A549 (cell line): Measurements from ENCODE around the gene CUZD1.

Experiments used
- CHD2 ChIP-seq: fragments of 150-350 bp; IDR thresholded peaks from 2 replicates; pipeline ENCODE4 v1.6.1; 2014; ENCODE audit warnings: low read length; ENCODE audit not compliant: partially characterized antibody
- CHD4 ChIP-seq: fragments of 200-600 bp; sonication (generic); IDR thresholded peaks from 2 replicates; pipeline ENCODE4 v1.6.1; 2016; ENCODE audit warnings: antibody characterized with exemption, mild to moderate bottlenecking, borderline replicate concordance
- CTCF ChIP-seq: fragments of >200 bp; sonication (Bioruptor Twin); formaldehyde crosslinking; IDR thresholded peaks from 3 replicates; pipeline ENCODE4 v1.5.1; 2016
- EP300 ChIP-seq, 2 experiments: fragments of >200 bp; sonication (Bioruptor Twin); formaldehyde crosslinking; IDR thresholded peaks; 2 replicates in 1 of 2; 3 replicates in 1 of 2; pipeline ENCODE4 v1.6.1; 2016 to 2017
- NR3C1 ChIP-seq: fragments of >200 bp; sonication (Bioruptor Twin); formaldehyde crosslinking; IDR thresholded peaks from 3 replicates; pipeline ENCODE4 v1.6.1; 2017
- POLR2A ChIP-seq: IDR thresholded peaks from 2 replicates; pipeline ENCODE4 v1.6.1; 2012; ENCODE audit warnings: mild to moderate bottlenecking, low read length
- TF ChIP-seq, protein P1 (sequence below): fragments of >200 bp; sonication (Bioruptor Twin); formaldehyde crosslinking; IDR thresholded peaks from 2 replicates; pipeline ENCODE4 v1.6.1; 2016

DNA sequence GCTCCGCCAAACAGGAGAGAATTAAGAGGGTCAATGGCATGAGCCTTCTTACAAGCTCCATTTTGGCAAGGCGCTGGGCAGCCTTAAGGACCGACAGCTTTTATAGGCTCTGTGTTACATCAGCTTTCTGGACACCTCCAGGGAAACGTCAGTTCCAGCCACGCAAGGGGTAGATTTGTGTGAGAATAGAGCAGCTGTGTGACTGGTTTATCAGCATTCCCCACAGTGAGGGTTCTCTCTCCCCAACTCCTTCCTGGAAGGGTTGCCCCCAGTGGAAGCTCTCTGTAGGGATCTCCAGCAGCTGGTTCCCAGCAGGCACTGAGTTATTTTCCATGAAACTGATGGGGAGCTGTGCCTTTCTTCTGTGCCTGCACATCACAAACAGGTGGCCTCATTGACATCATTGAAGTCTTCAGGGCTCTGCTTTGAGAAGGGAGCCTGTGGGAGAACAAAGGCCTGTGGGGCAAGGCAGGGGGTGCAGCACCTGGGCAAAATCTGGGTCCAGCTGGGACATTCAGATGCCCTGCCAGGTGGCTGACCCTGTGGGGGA lies at the start of gene CUZD1:
- no peak for TF ChIP-seq POLR2A
- no peak for TF ChIP-seq EP300 (IDR thresholded peaks at IDR 0.05)
- TF ChIP-seq CTCF, result no peak
- TF ChIP-seq NR3C1, result no peak
- TF ChIP-seq, protein P1, sequence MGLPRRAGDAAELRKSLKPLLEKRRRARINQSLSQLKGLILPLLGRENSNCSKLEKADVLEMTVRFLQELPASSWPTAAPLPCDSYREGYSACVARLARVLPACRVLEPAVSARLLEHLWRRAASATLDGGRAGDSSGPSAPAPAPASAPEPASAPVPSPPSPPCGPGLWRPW, result no peak
- no peak for TF ChIP-seq CHD4
- no peak for TF ChIP-seq CHD2
